CD1c-positive myeloid dendritic cell (primary cell): ENCODE results near the gene DOC2B.
"Not testable (repeated sequence)": the region's sequence is repeated elsewhere in the genome, so short reads cannot be mapped to it uniquely, and the experiment has no call there.

ENCODE experiments used
- DNase-seq: peaks from one replicate; pipeline ENCODE4 v3.0.0-alpha.2; 2016; ENCODE audit errors: extremely low spot score

DOC2B gene

DNA sequence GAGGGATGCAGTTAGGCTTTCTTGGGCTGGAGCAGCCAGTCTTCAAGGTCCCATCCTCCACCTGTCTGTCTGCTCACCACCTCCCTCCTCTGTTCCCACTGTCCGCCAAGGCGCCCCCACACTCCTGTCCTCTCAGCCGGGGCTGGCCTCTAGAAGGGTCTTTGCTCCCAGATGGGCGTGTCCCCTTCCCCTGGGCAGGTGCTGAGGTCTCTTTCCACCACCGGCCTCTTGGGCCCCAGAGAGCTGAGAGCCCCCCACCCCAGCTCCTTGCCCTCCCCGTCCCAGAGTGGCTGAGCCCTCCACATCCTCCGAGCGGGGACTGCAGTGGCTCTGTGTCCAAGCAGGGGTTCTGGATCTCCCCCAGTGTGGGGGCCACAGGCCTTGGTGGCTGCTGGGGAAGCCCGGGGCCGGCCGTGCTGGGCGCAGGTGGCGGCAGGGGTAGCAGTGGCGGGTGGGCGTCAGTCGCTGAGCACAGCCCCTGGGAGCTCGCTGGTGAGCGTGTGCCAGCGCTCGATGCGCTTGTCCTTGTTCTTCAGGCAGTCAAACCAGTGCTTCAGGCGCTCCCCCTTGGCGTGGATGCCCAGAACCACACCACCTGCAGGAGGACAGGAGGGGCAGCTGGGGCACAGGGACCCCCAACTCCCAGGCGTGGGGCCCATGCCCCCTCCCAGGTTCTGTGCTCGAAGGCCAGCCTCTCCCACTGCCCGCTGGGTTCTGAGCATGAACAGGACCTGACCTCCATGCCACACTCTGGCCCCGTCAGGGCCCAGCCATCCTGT lies 34.3 kb downstream of the DOC2B start:
- no peak for DNase-seq

DNA sequence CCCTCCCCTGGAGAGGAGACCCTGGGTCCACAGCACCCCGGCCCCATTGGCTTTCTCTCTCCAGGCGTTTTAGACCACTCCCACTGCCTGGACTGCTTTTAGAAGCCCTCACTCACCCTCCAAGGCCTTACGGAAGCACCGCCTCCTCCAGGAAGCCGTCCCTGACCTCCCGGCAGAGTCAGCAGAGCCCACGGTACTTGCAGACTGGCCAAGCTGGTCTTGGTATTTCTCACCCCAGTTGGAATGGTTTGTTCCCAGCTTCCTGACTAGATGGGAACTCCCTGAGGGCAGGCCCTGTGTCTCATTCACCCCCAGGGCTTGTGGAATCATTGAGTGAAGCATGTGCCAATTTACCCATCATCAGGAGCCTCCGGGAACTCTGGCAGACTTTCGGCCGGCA lies 34.9 kb downstream of the DOC2B start:
- no peak for DNase-seq

DNA sequence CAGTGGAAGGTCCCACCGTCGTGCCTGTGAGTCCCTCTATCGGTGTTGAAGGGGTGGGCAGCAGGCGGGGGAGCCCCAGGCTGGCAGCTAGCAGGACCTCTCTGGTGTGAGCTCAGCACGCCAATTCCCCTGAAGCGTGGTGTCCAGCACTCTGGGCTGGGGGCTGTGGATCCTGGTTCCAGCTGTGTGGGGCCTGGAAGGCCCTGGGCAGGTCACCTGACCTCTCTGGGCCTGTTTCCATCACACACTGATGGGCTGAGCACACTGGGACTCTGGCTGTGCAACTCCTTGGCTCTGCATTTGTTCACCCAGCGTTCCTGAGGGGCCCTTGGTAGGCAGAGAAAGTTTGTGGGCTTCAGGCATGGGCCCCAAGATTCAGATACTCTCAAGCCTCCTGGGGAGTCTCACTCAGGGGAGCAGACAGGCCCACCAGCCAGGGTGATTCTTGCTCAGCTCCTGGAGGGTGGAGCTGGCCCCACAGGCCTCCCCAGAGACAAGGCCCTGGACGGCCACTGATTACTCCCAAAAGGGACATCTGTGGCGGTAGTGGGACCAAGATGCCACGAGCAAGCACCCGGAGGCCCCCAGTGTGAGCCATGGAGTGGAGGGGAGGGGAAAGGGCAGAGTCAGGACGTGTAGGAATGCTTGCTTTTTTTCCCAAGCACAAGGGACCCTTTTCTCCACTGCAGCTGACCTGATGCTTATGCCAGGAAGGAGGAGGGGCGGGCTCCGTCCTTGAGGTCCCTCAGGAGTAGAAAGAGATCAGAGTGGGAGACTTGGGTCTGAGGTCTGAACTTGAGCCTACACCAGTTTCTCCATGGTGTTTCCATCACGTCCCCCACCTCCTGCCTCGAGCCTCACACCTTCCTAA lies 35.5 kb downstream of the DOC2B start:
- DNase-seq = no peak

DNA sequence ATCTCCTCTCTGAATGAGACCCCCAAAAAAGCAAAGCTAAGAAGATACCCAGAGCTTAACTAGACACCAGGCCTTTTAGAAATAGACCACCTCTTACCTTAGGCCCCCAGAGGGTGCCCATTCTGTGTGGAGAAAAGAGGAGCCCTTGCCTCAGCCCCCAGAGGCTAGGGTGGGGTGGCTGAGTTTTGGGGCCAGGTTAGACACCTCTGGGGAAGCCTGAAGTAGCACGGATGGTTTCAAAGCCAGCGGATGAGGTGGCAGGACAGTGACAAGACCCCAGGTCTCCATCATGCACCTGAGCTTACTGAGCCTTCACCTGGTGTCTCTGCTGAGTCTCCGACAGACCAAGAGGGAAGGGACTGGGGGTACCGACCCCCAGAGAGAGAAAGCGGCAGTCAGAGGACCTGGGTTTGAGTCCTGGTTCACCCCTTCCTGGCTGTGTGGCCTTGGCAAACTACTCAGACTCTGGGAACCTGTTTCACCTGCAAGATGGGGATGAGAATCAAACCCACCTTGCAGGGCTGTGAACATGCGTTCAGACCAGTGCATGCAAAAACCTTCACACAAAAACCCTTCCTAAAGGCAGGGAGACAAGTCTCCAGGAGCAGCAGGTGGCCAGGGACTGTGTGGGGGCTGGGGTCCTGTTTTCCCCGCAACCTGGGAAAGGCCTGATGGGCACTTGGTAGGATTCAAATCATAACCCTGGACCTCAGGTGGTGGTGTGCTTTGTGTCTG lies 36.3 kb downstream of the DOC2B start:
- DNase-seq = no peak

DNA sequence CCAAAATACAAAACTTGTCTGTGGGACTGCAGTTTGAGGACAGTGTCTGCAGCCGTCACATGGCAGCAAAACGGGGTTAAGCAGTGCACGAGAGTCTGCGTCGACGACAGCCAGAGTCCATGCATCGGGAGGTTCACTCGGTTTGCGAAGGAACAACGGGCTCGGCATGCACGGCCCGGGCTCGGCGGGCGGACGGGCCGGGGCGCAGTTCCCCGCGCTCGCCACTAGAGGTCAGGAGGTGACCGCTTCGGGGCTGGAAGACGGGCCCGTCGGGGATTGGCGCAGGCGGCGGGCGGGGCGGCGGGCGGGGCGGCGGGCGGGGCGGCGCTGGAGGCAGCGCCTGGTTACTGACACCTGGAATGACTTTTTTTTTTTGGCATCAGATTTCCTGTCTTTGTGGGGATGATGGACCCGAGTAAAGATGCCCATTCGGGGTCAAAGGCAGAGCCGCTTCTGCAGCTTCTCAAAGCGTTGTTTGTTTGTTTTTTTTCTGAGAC lies 37.6 kb downstream of the DOC2B start:
- peak; percentile 86 for DNase-seq

DNA sequence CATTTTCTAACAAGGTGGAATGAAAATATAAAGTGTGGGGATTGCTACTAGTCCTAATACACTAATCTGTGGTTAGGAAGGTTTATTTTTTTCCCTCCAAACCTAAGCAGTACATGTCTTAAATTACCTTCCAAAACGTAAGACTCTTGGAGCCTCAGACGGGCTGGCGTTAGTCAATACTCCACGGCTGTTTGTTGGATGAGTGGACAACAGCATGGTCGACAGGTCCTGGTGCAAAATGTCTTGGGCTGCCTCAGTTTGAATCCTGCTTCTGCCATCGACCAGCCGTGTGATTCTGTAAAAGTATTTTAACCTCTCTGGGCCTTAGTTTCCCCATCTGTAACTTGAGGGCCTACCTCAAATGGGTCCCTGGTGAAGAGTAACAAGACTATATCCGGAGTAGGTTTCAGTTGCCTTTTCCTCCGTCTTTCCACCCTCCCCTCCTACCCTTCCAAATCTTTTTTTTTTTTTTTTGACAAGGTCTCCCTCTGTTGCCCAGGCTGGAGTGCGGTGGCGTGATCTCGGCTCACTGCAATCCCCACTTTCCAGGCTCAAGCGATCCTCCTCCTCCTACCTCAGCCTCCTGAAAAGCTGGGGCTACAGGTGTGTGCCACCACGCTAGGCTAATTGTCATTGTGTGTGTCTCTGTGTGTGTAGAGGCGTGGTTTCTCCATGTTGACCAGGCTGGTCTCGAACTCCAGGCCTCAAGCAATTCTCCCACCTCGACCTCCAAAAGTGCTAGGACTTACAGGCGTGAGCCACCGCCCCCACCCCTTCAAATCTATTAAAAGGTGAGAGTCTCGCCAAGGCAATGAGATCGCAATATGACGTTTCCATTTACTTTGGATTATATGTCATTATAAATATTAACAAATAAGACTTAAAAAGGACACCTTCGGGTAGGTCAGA lies 38.3 kb downstream of the DOC2B start:
- no peak for DNase-seq

DNA sequence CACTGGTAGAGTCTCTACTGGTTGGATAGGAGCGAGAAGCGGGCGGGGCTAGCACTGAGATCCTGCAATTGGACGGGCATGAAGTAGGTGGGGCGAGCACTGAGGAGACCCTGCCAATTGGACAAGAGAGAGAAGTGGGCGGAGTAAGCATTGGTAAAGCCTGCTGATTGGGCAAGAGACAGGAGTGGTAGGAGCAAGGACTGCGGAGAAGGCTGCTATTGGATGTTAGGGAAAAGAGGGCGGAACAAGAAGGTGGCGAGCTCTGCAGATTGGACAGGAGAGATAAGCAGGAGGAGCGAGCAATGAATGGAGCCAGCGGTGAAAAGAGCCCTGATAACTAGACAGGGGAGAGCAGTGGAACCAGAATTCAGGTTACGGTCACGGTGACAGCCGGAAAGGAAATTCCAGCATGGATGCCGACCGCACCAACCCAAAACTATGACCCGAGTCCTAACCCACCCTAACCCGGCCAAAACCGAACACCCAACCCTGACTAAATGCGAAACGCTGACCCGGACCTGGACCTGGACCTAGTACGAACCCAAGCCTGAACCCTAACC lies 39.3 kb downstream of the DOC2B start:
- DNase-seq = peak; percentile 51

DNA sequence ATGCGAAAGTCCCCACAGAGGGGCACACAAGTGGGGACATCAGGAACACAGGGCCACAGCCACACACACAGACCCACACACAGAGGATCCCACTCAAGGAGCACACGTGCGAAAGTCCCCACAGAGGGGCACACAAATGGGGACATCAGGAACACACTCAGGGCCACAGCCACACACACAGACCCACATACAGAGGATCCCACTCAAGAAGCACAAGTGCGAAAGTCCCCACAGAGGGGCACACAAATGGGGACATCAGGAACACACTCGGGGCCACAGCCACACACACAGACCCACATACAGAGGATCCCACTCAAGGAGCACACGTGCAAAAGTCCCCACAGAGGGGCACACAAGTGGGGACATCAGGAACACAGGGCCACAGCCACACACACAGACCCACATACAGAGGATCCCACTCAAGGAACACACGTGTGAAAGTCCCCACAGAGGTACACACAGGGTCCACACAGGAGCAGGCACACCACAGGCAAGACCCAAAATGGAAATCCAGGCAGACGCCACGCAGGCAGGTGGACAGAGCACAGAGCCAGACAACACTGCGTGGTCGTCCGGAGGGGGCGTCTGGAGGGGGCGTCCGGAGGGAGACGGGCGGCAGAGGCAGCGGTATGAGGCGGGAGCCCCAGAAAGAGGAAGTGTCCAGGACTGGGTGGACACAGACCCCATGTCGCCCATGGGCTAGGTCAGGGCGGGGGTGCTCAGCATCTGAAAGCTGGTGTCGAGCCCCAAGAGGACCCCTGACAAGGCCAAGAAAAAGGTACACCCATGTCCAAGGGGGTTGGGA lies 41.8 kb downstream of the DOC2B start:
- not testable (repeated sequence) for DNase-seq

DNA sequence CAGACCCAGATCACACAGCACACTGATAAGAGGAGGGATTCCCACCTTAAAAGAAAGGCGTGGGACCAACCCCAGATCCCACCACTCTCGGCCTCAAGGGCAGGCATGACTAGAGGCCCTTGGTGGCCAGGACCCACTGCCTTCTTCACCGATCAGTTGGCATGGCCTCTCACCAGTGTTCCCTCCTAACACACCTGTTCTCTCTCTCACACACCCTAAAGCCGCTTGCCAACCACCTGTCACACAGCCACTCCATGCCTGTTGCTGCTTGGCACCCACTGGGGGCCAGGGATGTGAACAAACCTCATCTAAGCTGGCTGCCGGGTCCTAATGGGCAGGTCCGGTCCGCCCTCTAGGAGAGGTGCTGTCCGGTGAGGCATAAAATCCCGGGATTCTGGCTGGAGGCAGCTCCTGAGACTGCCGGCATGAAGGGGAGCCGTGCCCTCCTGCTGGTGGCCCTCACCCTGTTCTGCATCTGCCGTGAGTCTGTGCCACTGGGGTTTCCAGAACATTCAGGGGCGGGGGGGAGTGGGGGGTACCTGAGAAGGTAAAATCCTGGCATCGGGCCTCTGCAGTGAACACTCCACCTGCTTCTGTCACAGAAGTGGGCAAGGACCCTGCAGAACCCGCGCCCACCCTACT lies 44.2 kb downstream of the DOC2B start, which contains the start of gene SCGB1C2:
SCGB1C2 (plus strand) TSS at position 404 of the 642 bp plus-strand sequence; CDS start at position 426, 22 bp downstream.
- not testable (repeated sequence) for DNase-seq

DNA sequence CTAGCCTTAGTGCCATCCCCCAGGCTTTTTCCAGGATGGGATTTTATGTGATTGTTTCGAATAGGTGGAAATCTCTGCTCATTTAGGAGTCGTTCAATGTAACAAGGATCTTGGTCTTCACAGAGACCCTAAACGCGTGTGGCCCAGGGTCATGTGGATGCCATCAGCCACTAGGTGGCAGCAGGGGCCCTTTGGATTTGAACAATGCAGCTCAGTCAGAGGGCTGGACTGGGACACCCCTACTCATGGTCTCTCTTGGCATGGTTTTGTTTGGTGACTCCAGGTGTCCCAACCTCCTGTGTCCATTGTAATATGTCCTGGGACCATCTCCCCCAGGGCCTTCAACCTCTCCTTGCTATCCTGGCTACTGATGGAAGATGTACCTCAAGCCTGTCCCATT lies 44.9 kb downstream of the DOC2B start:
- DNase-seq = not testable (repeated sequence)

DNA sequence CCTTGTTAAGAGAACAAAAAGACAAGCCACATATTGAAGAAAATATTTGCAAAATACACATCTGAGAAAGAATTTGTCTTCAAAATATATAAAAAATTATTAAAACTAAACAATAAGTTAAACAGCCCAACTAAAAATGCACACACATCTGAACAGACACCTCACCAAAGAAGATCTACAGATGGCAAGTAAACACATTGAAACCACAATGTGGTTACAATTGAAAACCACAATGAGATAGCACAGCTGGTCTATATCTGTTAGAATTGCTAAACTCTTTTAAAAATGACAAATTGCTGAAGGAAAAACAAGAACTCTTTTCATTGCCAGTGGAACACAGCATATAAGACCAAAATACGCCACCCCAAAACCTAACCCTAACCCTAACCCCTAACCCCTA lies 45.6 kb downstream of the DOC2B start:
- not testable (repeated sequence) for DNase-seq

DNA sequence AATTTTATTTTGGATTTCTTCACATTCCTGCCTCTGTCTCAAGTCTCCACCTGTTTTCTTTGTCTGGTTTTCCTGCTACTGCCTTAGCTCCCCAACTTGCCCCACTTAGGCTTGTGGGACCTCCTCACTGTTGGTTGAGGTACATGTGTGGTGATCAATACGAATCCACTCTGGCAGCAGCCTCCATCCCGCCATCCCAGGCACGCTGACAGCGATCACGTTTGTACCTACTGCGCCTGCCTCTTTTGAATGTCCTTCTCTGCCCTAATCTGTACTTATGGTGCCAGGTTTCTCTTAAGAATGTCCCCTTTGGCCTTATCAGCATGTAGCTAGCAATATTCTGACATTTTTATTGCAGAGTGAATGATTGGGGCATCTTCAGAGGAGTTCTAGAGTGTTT lies 46.4 kb downstream of the DOC2B start:
- not testable (repeated sequence) for DNase-seq

DNA sequence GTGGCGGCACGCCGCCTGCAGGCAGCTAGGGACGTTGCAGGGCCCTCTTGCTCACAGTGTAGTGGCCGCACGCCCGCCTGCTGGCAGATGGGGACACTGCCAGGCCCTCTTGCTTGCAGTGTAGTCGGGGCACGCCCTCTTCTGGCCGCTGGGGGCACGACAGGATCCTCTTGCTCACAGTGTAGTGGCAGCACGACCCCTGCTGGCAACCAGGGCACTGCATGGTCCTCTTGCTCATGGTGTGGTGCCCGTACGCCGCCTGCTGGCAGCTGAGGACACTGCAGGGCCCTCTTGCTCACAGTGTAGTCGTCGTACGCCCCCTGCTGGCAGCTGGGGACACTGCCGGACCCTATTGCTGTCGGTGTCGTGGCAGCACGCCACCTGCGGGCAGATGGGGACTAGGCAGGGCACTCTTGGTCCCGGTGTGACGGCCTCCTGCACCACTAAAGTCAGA lies 47.1 kb downstream of the DOC2B start:
- DNase-seq = not testable (repeated sequence)

DNA sequence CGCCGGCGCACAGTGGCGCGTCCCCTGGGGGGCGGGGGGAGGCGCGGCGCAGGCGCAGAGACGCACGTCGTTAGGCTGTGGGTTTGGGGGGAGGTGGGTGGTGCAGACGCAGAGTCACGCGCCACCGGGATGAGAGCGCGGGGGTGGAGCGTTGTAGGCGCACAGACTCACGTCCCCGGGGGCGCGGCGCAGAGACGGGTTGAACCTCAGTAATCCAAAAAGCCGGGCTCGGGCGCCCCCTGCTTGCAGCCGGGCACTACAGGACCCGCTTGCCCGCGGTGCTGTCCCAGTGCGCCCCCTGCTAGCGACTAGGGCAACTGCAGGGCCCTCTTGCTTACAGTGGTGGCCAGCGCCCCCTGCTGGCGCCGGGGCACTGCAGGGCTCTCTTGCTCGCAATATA lies 47.5 kb downstream of the DOC2B start:
- not testable (repeated sequence) for DNase-seq

DNA sequence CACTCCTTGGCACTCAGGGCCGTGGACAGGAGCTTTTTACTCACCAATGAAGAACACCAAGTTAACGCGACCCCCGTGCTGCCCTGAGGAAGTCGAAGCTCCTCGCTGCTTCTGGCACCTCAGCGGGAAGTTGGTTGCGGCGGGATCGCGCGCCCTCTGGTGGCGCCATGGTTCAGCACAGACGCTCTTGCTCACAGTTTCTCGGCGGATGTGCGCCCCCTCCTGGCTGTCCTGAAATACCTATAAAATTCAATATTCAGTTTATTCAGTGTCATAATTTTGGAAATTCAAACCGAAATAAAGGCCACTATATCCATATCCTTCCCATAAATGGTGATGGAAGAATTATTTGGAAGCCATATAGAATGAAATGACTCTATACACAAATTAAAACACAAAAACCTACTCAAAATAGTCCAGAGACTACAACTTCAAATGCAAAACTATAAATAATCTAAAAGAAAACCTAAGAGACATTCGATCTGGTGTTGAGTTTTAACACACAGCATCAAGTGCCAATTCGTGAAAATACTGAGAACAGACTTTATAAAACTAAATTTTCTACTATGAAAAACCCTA lies 63.0 kb downstream of the DOC2B start:
- not testable (repeated sequence) for DNase-seq

DNA sequence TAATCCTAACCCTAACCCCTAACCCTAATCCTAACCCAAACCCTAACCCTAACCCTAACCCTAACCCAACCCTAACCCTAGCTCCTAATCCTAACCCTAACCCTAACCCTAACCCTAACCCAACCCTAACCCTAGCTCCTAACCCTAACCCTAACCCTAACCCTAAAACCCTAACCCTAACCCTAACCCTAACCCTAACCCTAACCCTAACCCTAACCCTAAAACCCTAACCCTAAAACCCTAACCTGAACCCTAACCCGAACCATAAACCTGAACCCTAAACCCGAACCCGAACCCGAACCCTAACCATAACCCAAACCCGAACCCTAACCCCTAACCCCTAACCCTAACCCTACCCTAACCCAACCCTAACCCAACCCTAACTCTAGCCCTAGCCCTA lies 68.3 kb downstream of the DOC2B start:
- DNase-seq = peak; percentile 1
